H1 (cell line): ENCODE data around the gene PRICKLE2. TPM values are rescaled to one million over a fixed set of nuclear protein-coding genes. Genes with fewer than 3 reads are reported as not detected.

Experiments
- CTCF ChIA-PET: fragments of 300-600 bp; sonication (Branson Sonifier 250); formaldehyde crosslinking; loops from one replicate; lab custom pipeline; 2021; ENCODE audit not compliant: partially characterized antibody; lab: Charles Lee
- POLR2A ChIA-PET: fragments of 300-600 bp; sonication (Branson Sonifier 250); formaldehyde crosslinking; loops from one replicate; lab custom pipeline; 2021; ENCODE audit warnings: inconsistent platforms; ENCODE audit not compliant: partially characterized antibody; lab: Charles Lee
- DNase-seq, 2 experiments: peaks; one replicate each; pipeline versions ENCODE4 v3.0.0 to v3.0.0-alpha.2; 2010 to 2022; ENCODE audit warnings: low spot score in 2 of 2, low read depth in 1 of 2, mixed read lengths in 1 of 2
- FAIRE-seq: peaks from 2 replicates; lab custom pipeline; 2011; peaks lifted over from hg19 to GRCh38; lab: Jason Lieb, UNC
- H2AFZ ChIP-seq: 2 replicates; pipeline ENCODE4 v1.8.1; 2012; ENCODE audit warnings: low read length, inconsistent platforms
- H2AK5ac ChIP-seq: 2 replicates; pipeline ENCODE4 v1.6.1; 2013; ENCODE audit warnings: low read depth, low read length
- H2BK120ac ChIP-seq: replicated peaks from 2 replicates; pipeline ENCODE3; 2013; ENCODE audit warnings: low read depth, low read length, inconsistent platforms
- H2BK12ac ChIP-seq: 2 replicates; pipeline ENCODE4 v1.6.1; 2013; ENCODE audit warnings: low read depth, low read length
- H2BK15ac ChIP-seq: 2 replicates; pipeline ENCODE4 v1.6.1; 2013; ENCODE audit warnings: low read length
- H2BK20ac ChIP-seq: 2 replicates; pipeline ENCODE4 v1.6.1; 2013; ENCODE audit warnings: low read length
- H2BK5ac ChIP-seq: 2 replicates; pipeline ENCODE4 v1.6.1; 2013; ENCODE audit warnings: low read depth, low read length
- H3K14ac ChIP-seq: 2 replicates; pipeline ENCODE4 v1.6.1; 2013; ENCODE audit warnings: inconsistent platforms; ENCODE audit not compliant: insufficient read length
- H3K18ac ChIP-seq: 2 replicates; pipeline ENCODE4 v1.6.1; 2013; ENCODE audit warnings: low read length; ENCODE audit errors: extremely low read depth
- H3K23ac ChIP-seq: 2 replicates; pipeline ENCODE4 v1.6.1; 2013; ENCODE audit warnings: inconsistent platforms; ENCODE audit not compliant: insufficient read length
- H3K23me2 ChIP-seq: 2 replicates; pipeline ENCODE4 v1.6.1; 2013; ENCODE audit warnings: low read depth, low read length
- H3K27ac ChIP-seq: 2 replicates; pipeline ENCODE4 v1.6.1; 2011; ENCODE audit warnings: low read depth, low read length, inconsistent platforms
- H3K27me3 ChIP-seq, 4 experiments: replicated peaks in 1 of 4; 1 replicate in 1 of 4; 2 replicates in 3 of 4; pipeline versions ENCODE4 v1.6.1 to v1.8.1; 2011 to 2013; ENCODE audit warnings: low read length in 3 of 4, mild to moderate bottlenecking in 3 of 4, inconsistent platforms in 2 of 4, mixed read lengths in 2 of 4, moderate library complexity in 1 of 4; ENCODE audit not compliant: control insufficient read depth in 3 of 4, insufficient read depth in 3 of 4; ENCODE audit errors: extremely low read depth in 1 of 4
- H3K36me3 ChIP-seq, 4 experiments: 2 replicates each; pipeline versions ENCODE4 v1.6.1 to v1.8.1; 2011 to 2013; ENCODE audit warnings: mild to moderate bottlenecking in 4 of 4, low read length in 3 of 4, moderate library complexity in 2 of 4, control low read depth in 1 of 4, inconsistent platforms in 1 of 4; ENCODE audit not compliant: insufficient read depth in 4 of 4, control insufficient read depth in 2 of 4
- H3K4ac ChIP-seq: replicated peaks from 2 replicates; pipeline ENCODE3; 2013; ENCODE audit warnings: low read length, low read depth, mixed read lengths, inconsistent platforms; ENCODE audit not compliant: insufficient read length
- H3K4me1 ChIP-seq, 4 experiments: replicated peaks in 1 of 4; 1 replicate in 1 of 4; 2 replicates in 3 of 4; pipeline versions ENCODE4 v1.6.1 to v1.8.1; 2011 to 2013; ENCODE audit warnings: low read length in 3 of 4, inconsistent platforms in 2 of 4, mixed read lengths in 1 of 4; ENCODE audit not compliant: insufficient read depth in 4 of 4, control insufficient read depth in 3 of 4
- H3K4me2 ChIP-seq, 2 experiments: 2 replicates each; pipeline versions ENCODE4 v1.6.1 to v1.8.1; 2011 to 2013; ENCODE audit warnings: low read depth in 2 of 2, low read length in 2 of 2, control low read depth in 1 of 2, inconsistent platforms in 1 of 2, mild to moderate bottlenecking in 1 of 2; ENCODE audit not compliant: insufficient read depth in 1 of 2
- H3K4me3 ChIP-seq, 4 experiments: fragments of 200-600, 300-600 bp in 1 of 4; sonication (generic), shearing (Covaris generic), sonication (Bioruptor Twin) in 1 of 4; 2 replicates each; pipeline versions ENCODE4 v1.5.1 to v1.8.1; 2011 to 2016; ENCODE audit warnings: low read length in 4 of 4, low read depth in 3 of 4, control low read depth in 2 of 4, inconsistent platforms in 2 of 4, mild to moderate bottlenecking in 2 of 4, mixed read lengths in 1 of 4, moderate library complexity in 1 of 4; ENCODE audit not compliant: insufficient read depth in 2 of 4; ENCODE audit errors: extremely low read depth in 1 of 4
- H3K56ac ChIP-seq: replicated peaks from 2 replicates; pipeline ENCODE3; 2013; ENCODE audit warnings: low read depth, mild to moderate bottlenecking, mixed read lengths, low read length, inconsistent platforms; ENCODE audit not compliant: insufficient read length
- H3K79me1 ChIP-seq: 2 replicates; pipeline ENCODE4 v1.6.1; 2013; ENCODE audit warnings: low read depth, low read length, control low read depth
- H3K79me2 ChIP-seq, 2 experiments: 2 replicates each; pipeline versions ENCODE4 v1.6.1 to v1.8.1; 2012 to 2013; ENCODE audit warnings: low read length in 2 of 2, mild to moderate bottlenecking in 2 of 2, inconsistent platforms in 1 of 2; ENCODE audit not compliant: insufficient read depth in 2 of 2, control insufficient read depth in 1 of 2
- H3K9ac ChIP-seq, 4 experiments: replicated peaks in 1 of 4; 1 replicate in 1 of 4; 2 replicates in 3 of 4; pipeline versions ENCODE4 v1.6.1 to v1.8.1; 2011 to 2013; ENCODE audit warnings: low read depth in 3 of 4, low read length in 3 of 4, control low read depth in 2 of 4, mild to moderate bottlenecking in 2 of 4, moderate library complexity in 2 of 4, inconsistent platforms in 1 of 4; ENCODE audit errors: extremely low read depth in 1 of 4
- H3K9me3 ChIP-seq, 2 experiments: 2 replicates each; pipeline versions ENCODE4 v1.6.1 to v1.8.1; 2012 to 2013; ENCODE audit warnings: mild to moderate bottlenecking in 2 of 2, moderate library complexity in 2 of 2, control low read depth in 1 of 2, inconsistent platforms in 1 of 2, low read depth in 1 of 2, low read length in 1 of 2, mixed read lengths in 1 of 2; ENCODE audit not compliant: insufficient read depth in 2 of 2
- H4K20me1 ChIP-seq, 2 experiments: replicated peaks in 1 of 2; 2 replicates each; pipeline versions ENCODE3 to v1.8.1; 2011 to 2013; ENCODE audit warnings: inconsistent platforms in 2 of 2, low read length in 2 of 2, mild to moderate bottlenecking in 1 of 2; ENCODE audit not compliant: insufficient read depth in 2 of 2, control insufficient read depth in 1 of 2
- H4K5ac ChIP-seq: 2 replicates; pipeline ENCODE4 v1.6.1; 2013; ENCODE audit warnings: low read length, low read depth, mixed read lengths, inconsistent platforms; ENCODE audit not compliant: insufficient read length
- H4K8ac ChIP-seq: 2 replicates; pipeline ENCODE4 v1.8.0; 2013; ENCODE audit warnings: mild to moderate bottlenecking, moderate library complexity, low read length, inconsistent platforms; ENCODE audit not compliant: insufficient read depth; ENCODE audit errors: extremely low read depth
- H4K91ac ChIP-seq: replicated peaks from 2 replicates; pipeline ENCODE3; 2013; ENCODE audit warnings: low read length, mixed read lengths, inconsistent platforms; ENCODE audit not compliant: insufficient read length
- BCL11A ChIP-seq, 2 experiments: IDR thresholded peaks; one replicate each; pipeline ENCODE4 v1.6.1; 2011; ENCODE audit warnings: low read depth in 2 of 2, low read length in 2 of 2, mild to moderate bottlenecking in 2 of 2
- CBX5 ChIP-seq: fragments of 300-800, 300-1000 bp; sonication (generic); IDR thresholded peaks from 2 replicates; pipeline ENCODE4 v1.7.1; 2016; ENCODE audit warnings: antibody characterized with exemption, low read length, low read depth
- CREB1 ChIP-seq: IDR thresholded peaks from 2 replicates; pipeline ENCODE4 v1.6.1; 2012; ENCODE audit warnings: inconsistent platforms
- EP300 ChIP-seq, 2 experiments: IDR thresholded peaks; 1 replicate in 1 of 2; 2 replicates in 1 of 2; pipeline ENCODE4 v1.6.1; 2011 to 2012; ENCODE audit warnings: low read depth in 2 of 2, low read length in 2 of 2, mild to moderate bottlenecking in 2 of 2, borderline replicate concordance in 1 of 2, inconsistent platforms in 1 of 2, moderate library complexity in 1 of 2
- NRF1 ChIP-seq: IDR thresholded peaks from 2 replicates; pipeline ENCODE4 v1.6.1; 2011; ENCODE audit warnings: mild to moderate bottlenecking, low read depth, low read length, improper control_type of control experiment
- YY1 ChIP-seq: IDR thresholded peaks from 2 replicates; pipeline ENCODE4 v1.6.1; 2011; ENCODE audit warnings: low read depth, mild to moderate bottlenecking, low read length
- WGBS, 2 experiments: shearing (Covaris generic) in 1 of 2; methylation state at CpG; one replicate each; pipeline versions ENCODE4 v1.1.6 to v1.1.7; 2013 to 2015; ENCODE audit warnings: low lambda C conversion rate in 2 of 2, mixed read lengths in 2 of 2, inconsistent platforms in 1 of 2, low coverage in 1 of 2, missing lambda C conversion rate in 1 of 2; ENCODE audit not compliant: insufficient replicate concordance in 2 of 2, insufficient coverage in 1 of 2, insufficient read length in 1 of 2; ENCODE audit errors: extremely low coverage in 1 of 2, missing lambda C conversion rate in 1 of 2; 5-methylcytosine and 5-hydroxymethylcytosine counted together
- polyA plus RNA-seq, 7 experiments: library from polyadenylated mRNA; depleted of rRNA in 3 of 7; stranded (reverse) in 5 of 7; unstranded in 2 of 7; fragments of >200 nt in 5 of 7; fragments of 200-250 nt in 2 of 7; gene quantifications; 1 replicate in 5 of 7; 2 replicates in 1 of 7; 4 replicates in 1 of 7; pipeline versions ENCODE4 v1.2.1 to v1.2.3, GENCODE V29; 2011 to 2013; ENCODE audit warnings: missing spikeins in 2 of 7, mixed read lengths in 2 of 7
- total RNA-seq: library from RNA; stranded (reverse); fragmentation: NEBNext Ultra II Directional; extraction: Animal tissue kit (Norgen Biotek cat#: 25700); gene quantifications from 2 replicates; pipeline ENCODE4 v1.2.1, GENCODE V29; 2021

Gene PRICKLE2
- total and polyA plus RNA-seq, 2 of the 8 experiments (the other 6 are each of a cell fraction or from before 2014, with no cell fraction given): 2.9 to 8.0 TPM

- no peak overlapping the region for H3K4me3 ChIP-seq
- no peak overlapping the region for H2AFZ ChIP-seq
- no peak for TF ChIP-seq CBX5
- no peak for TF ChIP-seq YY1
- no peak for TF ChIP-seq EP300 (IDR thresholded peaks at IDR 0.05; ENCODE audit: borderline replicate concordance in 1 of 2, low read depth in 2 of 2, low read length in 2 of 2)
- no peak for TF ChIP-seq CREB1
- no peak for TF ChIP-seq NRF1
- no peak for TF ChIP-seq BCL11A (IDR thresholded peaks at IDR 0.05; ENCODE audit: low read depth in 2 of 2, low read length in 2 of 2)
- H3K4ac ChIP-seq: no peak overlapping the region
- H3K4me1 ChIP-seq: peaks cover 0 to 8% (median 5%) of the 10 kb centered on the region in 4 experiments; a peak in 3 of 7 replicates
- WGBS, 2 experiments: 86% methylated on average over 1 of the region's 1 CpG; no CpG with 5 or more reads in 1 of the 2 experiments
- H3K9ac ChIP-seq: no peak overlapping the region
- no peaks in the 10 kb centered on the region for H3K23me2 ChIP-seq
- FAIRE-seq (no peak), DNase-seq (no peak)
- H2BK12ac ChIP-seq: no peak overlapping the region
- no peak overlapping the region for H4K8ac ChIP-seq
- no peaks in the 10 kb centered on the region for H4K20me1 ChIP-seq
- no peak overlapping the region for H3K4me2 ChIP-seq
- no peaks in the 10 kb centered on the region; a peak in 1 of 8 replicates for H3K36me3 ChIP-seq
- no peak overlapping the region for H3K56ac ChIP-seq
- no peaks in the 10 kb centered on the region for H3K79me2 ChIP-seq
- no peak overlapping the region for H3K14ac ChIP-seq
- H3K79me1 ChIP-seq: no peaks in the 10 kb centered on the region
- H2BK5ac ChIP-seq: no peak overlapping the region
- H3K27ac ChIP-seq: no peak overlapping the region
- no peaks in the 10 kb centered on the region for H3K27me3 ChIP-seq
- H2AK5ac ChIP-seq: no peak overlapping the region
- CTCF ChIA-PET: interaction anchor here (0.8 to 1.3 kb wide), 4 partner anchors 10 to 403 kb away, joined by 3 read pairs; no protein-coding TSS in a partner anchor
- H4K91ac ChIP-seq: no peak overlapping the region
- H3K23ac ChIP-seq: no peak overlapping the region
- no peak overlapping the region for H3K18ac ChIP-seq
- H2BK15ac ChIP-seq: no peak overlapping the region
- H2BK120ac ChIP-seq: no peak overlapping the region
- POLR2A ChIA-PET: interaction anchor here (0.6 kb wide), 1 partner anchor 316 kb away, joined by 3 read pairs; no protein-coding TSS in a partner anchor
- no peak overlapping the region for H4K5ac ChIP-seq
- H3K9me3 ChIP-seq: no peaks in the 10 kb centered on the region
- no peak overlapping the region for H2BK20ac ChIP-seq
Observed at GRCh38 chr3:64080616-64081234, 144.5 kb downstream of the PRICKLE2 start.
